Measurements from ENCODE around the gene CDAN1.

DNA sequence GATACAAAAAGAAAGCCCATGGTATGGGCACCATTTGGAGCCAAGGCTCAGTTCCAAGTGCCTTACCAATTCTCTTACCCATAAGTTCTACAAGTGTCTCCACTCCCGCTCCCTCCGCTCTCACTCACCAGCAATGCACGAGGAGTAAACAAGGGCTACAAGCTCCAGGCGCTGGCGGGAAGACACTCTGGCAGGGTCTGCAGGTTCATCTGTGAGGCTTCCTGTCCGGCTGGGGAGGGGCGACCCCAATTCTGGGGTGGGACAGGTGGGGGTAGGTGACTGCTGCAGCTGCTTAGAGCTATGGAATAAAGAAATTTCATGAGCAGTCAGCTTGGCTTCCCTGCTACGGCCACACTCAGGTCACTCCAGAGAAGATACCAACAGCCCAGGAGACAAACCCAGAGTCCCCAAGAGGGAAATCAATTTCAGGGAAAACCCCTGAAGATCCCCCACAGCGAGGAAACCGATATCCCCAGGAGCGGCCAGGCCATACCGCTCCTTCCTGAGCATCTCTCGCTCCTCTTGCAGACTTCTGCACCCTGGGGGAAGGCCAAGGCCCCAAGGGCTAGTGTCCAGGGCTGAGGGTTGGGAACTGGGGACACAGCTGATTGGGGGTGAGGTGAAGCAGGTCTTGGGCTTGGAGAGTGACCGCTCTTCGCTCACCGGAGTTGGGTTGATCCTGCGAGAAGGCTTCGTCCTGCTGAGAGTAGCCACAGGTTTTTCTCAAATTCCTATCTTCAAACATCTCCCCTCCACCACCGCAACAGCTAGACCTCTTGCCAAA lies 1.4 kb downstream of the CDAN1 start:
- TF ChIP-seq, protein P1, sequence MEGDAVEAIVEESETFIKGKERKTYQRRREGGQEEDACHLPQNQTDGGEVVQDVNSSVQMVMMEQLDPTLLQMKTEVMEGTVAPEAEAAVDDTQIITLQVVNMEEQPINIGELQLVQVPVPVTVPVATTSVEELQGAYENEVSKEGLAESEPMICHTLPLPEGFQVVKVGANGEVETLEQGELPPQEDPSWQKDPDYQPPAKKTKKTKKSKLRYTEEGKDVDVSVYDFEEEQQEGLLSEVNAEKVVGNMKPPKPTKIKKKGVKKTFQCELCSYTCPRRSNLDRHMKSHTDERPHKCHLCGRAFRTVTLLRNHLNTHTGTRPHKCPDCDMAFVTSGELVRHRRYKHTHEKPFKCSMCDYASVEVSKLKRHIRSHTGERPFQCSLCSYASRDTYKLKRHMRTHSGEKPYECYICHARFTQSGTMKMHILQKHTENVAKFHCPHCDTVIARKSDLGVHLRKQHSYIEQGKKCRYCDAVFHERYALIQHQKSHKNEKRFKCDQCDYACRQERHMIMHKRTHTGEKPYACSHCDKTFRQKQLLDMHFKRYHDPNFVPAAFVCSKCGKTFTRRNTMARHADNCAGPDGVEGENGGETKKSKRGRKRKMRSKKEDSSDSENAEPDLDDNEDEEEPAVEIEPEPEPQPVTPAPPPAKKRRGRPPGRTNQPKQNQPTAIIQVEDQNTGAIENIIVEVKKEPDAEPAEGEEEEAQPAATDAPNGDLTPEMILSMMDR (IDR thresholded peaks at IDR 0.05), result no peak
- no peak for TF ChIP-seq POLR2A (IDR thresholded peaks at IDR 0.05)
